ENCODE measurements around the gene LILRB4. TPM values are rescaled to one million over a fixed set of nuclear protein-coding genes. Genes with fewer than 3 reads are reported as not detected.
"Not testable (repeated sequence)": the region's sequence is repeated elsewhere in the genome, so short reads cannot be mapped to it uniquely, and the experiment has no call there.

Gene LILRB4
- total RNA-seq, 2 donors from 2014 or later, result not detected

GRCh38 chr19:54674021-54674617, 11.3 kb downstream of the LILRB4 start:
- H3K9me3 Mint-ChIP-seq, result peaks cover 64% of the 10 kb centered on the region
- WGBS, 2 experiments (ENCODE audit: insufficient coverage in 1 of 2, insufficient read length in 1 of 2), result 0 to 42% methylated on average over 1 to 2 of the region's 2 CpGs

GRCh38 chr19:54676210-54676834, 13.5 kb downstream of the LILRB4 start:
- not testable (repeated sequence) for H3K9ac ChIP-seq (ENCODE audit: extremely low read depth, low read length, poor library complexity, severe bottlenecking); H3K4me3 Mint-ChIP-seq; H3K36me3 ChIP-seq (ENCODE audit: control insufficient read depth, insufficient read depth, low read length); H3K4me1 Mint-ChIP-seq; DNase-seq; H3K27ac ChIP-seq (ENCODE audit: low read depth, low read length); H3K27me3 ChIP-seq (ENCODE audit: control insufficient read depth, insufficient read depth, low read length, poor library complexity, severe bottlenecking); H3K27ac Mint-ChIP-seq; H3K27me3 Mint-ChIP-seq (ENCODE audit: insufficient read depth); H3K4me1 ChIP-seq (ENCODE audit: control insufficient read depth, insufficient read depth, low read length); H3K36me3 Mint-ChIP-seq (ENCODE audit: low read depth); H3K4me3 ChIP-seq (ENCODE audit: low read length)
- TF ChIP-seq CTCF (conservative IDR thresholded peaks at IDR 0.05), result peak; percentile 85
- 20 to 40% methylated on average over 4 to 10 of the region's 10 CpGs for WGBS, 2 experiments (ENCODE audit: insufficient coverage in 1 of 2, insufficient read length in 1 of 2)
- H3K9me3 Mint-ChIP-seq, result peaks cover 55% of the 10 kb centered on the region
- peaks cover 62% of the 10 kb centered on the region for H3K9me3 ChIP-seq (ENCODE audit: control insufficient read depth, low read length)

More at GRCh38 chr19:54674021-54674617, 11.3 kb downstream of the LILRB4 start:
- H3K9me3 ChIP-seq (ENCODE audit: control insufficient read depth, low read length), result peaks cover 66% of the 10 kb centered on the region
- H3K4me1 Mint-ChIP-seq, result no peaks in the 10 kb centered on the region
- H3K36me3 ChIP-seq (ENCODE audit: control insufficient read depth, insufficient read depth, low read length), result no peaks in the 10 kb centered on the region
- no peak overlapping the region for H3K9ac ChIP-seq (ENCODE audit: extremely low read depth, low read length, poor library complexity, severe bottlenecking)
- no peaks in the 10 kb centered on the region for H3K4me1 ChIP-seq (ENCODE audit: control insufficient read depth, insufficient read depth, low read length)
- H3K27ac ChIP-seq (ENCODE audit: low read depth, low read length), result no peak overlapping the region
- H3K4me3 Mint-ChIP-seq, result no peak overlapping the region
- H3K27me3 ChIP-seq (ENCODE audit: control insufficient read depth, insufficient read depth, low read length, poor library complexity, severe bottlenecking), result no peaks in the 10 kb centered on the region
- no peak overlapping the region for H3K27ac Mint-ChIP-seq
- H3K27me3 Mint-ChIP-seq (ENCODE audit: insufficient read depth), result no peaks in the 10 kb centered on the region
- peak; percentile 78 for TF ChIP-seq CTCF (conservative IDR thresholded peaks at IDR 0.05)
- DNase-seq, result no peak
- no peaks in the 10 kb centered on the region for H3K36me3 Mint-ChIP-seq (ENCODE audit: low read depth)
- H3K4me3 ChIP-seq (ENCODE audit: low read length), result no peak overlapping the region

GRCh38 chr19:54677217-54677616, 14.4 kb downstream of the LILRB4 start:
- Histone ChIP-seq H3K27me3 (ENCODE audit: control insufficient read depth, insufficient read depth, low read length, poor library complexity, severe bottlenecking) (no peaks in the 10 kb centered on the region), H3K4me1 (ENCODE audit: control insufficient read depth, insufficient read depth, low read length) (no peaks in the 10 kb centered on the region), H3K4me3 (ENCODE audit: low read length) (no peak overlapping the region), H3K9ac (ENCODE audit: extremely low read depth, low read length, poor library complexity, severe bottlenecking) (no peak overlapping the region), H3K36me3 (ENCODE audit: control insufficient read depth, insufficient read depth, low read length) (no peaks in the 10 kb centered on the region), H3K27ac (ENCODE audit: low read depth, low read length) (no peak overlapping the region), H3K9me3 (ENCODE audit: control insufficient read depth, low read length) (peaks cover 61% of the 10 kb centered on the region)
- DNase-seq, result no peak
- Mint-ChIP-seq H3K27me3 (ENCODE audit: insufficient read depth) (no peaks in the 10 kb centered on the region), H3K4me3 (no peak overlapping the region), H3K4me1 (no peaks in the 10 kb centered on the region), H3K27ac (no peak overlapping the region), H3K9me3 (peaks cover 55% of the 10 kb centered on the region), H3K36me3 (ENCODE audit: low read depth) (no peaks in the 10 kb centered on the region)
- WGBS, 2 experiments (ENCODE audit: insufficient coverage in 1 of 2, insufficient read length in 1 of 2), result 76 to 91% methylated on average over 2 to 4 of the region's 4 CpGs
- TF ChIP-seq CTCF (conservative IDR thresholded peaks at IDR 0.05), result no peak

- peaks cover 77% of the 10 kb centered on the region for H3K9me3 ChIP-seq (ENCODE audit: control insufficient read depth, low read length)
- H3K4me1 Mint-ChIP-seq; H3K36me3 Mint-ChIP-seq (ENCODE audit: low read depth); H3K27me3 ChIP-seq (ENCODE audit: control insufficient read depth, insufficient read depth, low read length, poor library complexity, severe bottlenecking); H3K9ac ChIP-seq (ENCODE audit: extremely low read depth, low read length, poor library complexity, severe bottlenecking); H3K36me3 ChIP-seq (ENCODE audit: control insufficient read depth, insufficient read depth, low read length); H3K27ac Mint-ChIP-seq; H3K4me3 ChIP-seq (ENCODE audit: low read length); H3K4me3 Mint-ChIP-seq; H3K27me3 Mint-ChIP-seq (ENCODE audit: insufficient read depth); H3K27ac ChIP-seq (ENCODE audit: low read depth, low read length); DNase-seq; H3K4me1 ChIP-seq (ENCODE audit: control insufficient read depth, insufficient read depth, low read length): not testable (repeated sequence)
- 68 to 79% methylated on average over 6 to 10 of the region's 12 CpGs for WGBS, 2 experiments (ENCODE audit: insufficient coverage in 1 of 2, insufficient read length in 1 of 2)
- peaks cover 82% of the 10 kb centered on the region for H3K9me3 Mint-ChIP-seq
Observed at GRCh38 chr19:54681596-54681995, 18.8 kb downstream of the LILRB4 start.

All from endodermal cell (in vitro differentiated cells).